Measurements from ENCODE around the gene XIRP1.

- TF ChIP-seq CTCF (IDR thresholded peaks at IDR 0.05) (no peak), POLR2AphosphoS5 (IDR thresholded peaks at IDR 0.05) (no peak)
Measured at GRCh38 chr3:39222939-39223338, 30.5 kb upstream of the XIRP1 start.
